T1000 (cell line): ENCODE results near the gene SCFD2.
A peak's percentile ranks its signal among the peaks of the same experiment; 100 is the strongest.
"Not testable (repeated sequence)": the region's sequence is repeated elsewhere in the genome, so short reads cannot be mapped to it uniquely, and the experiment has no call there.

Experiments
- DNase-seq: peaks from one replicate; lab custom pipeline; 2025; ENCODE audit warnings: mixed read lengths; lab: John Stamatoyannopoulos, UW

The SCFD2 gene

DNA sequence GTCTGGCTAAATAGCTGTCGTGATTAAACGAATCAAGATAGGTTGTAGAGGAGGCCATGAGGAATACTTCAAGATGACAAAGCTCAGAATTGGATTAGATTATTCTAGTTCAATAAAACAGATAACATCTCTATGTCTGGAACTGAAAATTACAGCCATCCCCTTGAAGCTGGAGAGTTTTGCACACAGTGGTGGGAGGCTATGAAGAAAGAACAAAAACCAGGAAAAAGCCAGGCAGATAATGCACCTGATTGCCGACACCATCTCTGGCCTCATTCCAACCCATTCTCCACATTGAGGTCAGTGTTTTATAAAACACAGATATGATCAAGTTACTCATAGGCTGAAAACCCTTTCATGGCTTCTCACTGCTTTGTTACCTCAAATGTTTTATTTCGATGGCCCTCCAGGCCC is 315.5 kb downstream of the SCFD2 start:
- no peak for DNase-seq

DNA sequence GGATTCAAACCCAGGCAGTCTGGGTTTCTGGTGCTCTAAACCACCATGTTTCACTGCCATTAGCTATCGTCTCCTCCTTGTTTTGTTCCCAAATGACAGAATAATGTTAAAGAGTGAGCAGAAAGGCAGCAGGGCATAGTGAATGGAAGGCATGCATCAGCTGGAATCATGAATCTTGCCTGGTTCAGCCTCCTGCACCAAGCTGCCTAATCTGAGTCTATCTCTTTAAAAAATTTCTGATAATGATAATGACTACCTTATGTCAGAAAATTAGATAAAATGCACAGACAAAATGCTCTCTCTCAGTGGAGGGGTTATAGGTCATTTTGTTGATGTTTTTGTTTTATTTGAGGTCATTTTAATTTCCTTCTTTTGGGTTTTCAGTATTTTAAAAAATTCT is 316.3 kb downstream of the SCFD2 start:
- no peak for DNase-seq

DNA sequence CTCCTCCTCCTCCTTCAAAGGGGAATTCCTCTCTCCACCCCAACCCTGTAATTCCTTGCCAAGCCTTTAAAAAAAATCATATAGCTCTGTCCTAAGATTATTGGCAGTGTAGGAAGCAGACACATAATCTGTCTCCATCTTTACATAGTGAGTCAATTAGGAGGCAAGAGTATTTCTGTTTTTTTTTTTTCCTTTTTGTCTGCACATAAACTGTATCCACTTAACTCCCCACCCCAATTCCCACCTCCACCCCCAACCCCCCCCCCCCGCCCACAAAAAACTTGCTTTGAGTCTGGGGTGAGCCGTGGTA is 321.3 kb downstream of the SCFD2 start:
- DNase-seq, result no peak

DNA sequence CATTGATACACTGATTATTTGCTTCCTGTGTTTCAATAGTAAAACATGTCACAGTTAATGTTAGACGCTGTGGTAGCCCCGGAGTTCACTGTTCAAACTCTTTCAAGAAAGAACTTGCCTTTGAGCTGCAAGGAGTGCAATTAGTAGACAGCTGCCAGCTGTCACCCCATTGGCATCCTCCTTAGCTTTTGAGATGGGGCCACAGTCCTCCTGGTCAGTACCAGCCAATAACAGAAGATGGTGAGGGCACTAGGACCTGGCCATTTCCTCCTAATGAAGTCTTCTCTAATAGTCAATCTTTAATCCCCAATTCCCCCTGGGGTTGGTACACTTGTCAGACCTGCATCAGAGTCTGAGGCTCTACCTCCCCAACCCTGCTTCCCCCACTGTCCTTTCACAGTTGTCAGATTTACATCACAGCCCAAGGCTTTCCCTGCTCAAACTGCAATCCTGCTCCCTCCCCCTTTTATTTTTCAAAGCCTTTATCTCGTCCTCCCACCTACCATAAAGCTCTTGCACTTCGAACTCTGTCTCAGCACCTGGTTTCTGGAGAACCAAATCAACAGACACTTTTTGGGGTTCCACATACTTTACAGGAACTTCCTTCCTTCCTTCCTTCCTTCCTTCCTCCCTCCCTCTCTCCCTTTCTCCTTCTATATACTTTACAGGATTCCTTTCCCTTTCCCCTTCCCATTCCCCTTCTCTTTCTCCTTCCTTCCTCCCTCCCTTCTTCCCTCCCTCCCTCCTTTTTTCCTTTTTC is 321.8 kb downstream of the SCFD2 start:
- no peak for DNase-seq

DNA sequence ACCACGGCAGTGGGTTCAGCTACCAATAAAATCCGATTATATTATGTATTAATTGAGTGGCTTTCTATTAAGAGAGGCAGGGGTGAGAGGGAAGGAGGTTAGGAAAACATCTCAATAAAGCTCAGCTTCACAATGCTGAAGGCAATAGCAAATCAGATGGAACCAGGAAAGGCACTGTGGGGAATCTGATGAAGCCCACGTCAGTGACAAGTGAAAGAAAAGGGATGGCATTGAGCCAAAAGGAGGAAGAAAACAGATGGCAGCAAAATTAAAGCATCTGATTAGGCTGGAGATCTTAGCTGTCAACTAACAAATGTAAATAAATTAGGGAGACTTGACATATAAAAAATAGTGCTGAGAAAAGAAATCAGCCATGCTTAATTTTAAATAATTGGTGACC is 322.8 kb downstream of the SCFD2 start:
- DNase-seq, result no peak

- DNase-seq, result no peak
These were observed 325.0 kb downstream of the SCFD2 start for GRCh38 chr4:53040851-53041250.

DNA sequence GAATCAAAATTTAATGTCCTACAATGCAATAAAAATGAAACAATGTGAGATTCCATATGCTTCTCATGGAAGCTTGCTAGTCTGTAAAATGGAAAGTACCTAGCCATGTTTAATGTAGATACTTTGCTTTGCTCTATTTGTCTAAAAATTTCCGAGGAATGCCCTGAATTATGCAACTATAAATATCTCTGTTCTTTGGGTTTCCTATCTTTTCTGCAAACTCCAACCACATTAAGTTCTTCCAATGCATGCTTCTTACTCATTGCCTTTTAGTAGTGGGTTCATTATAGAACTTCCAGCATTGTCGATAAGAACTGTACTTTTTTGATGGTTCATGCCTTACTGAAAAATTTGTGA is 325.4 kb downstream of the SCFD2 start:
- no peak for DNase-seq

DNA sequence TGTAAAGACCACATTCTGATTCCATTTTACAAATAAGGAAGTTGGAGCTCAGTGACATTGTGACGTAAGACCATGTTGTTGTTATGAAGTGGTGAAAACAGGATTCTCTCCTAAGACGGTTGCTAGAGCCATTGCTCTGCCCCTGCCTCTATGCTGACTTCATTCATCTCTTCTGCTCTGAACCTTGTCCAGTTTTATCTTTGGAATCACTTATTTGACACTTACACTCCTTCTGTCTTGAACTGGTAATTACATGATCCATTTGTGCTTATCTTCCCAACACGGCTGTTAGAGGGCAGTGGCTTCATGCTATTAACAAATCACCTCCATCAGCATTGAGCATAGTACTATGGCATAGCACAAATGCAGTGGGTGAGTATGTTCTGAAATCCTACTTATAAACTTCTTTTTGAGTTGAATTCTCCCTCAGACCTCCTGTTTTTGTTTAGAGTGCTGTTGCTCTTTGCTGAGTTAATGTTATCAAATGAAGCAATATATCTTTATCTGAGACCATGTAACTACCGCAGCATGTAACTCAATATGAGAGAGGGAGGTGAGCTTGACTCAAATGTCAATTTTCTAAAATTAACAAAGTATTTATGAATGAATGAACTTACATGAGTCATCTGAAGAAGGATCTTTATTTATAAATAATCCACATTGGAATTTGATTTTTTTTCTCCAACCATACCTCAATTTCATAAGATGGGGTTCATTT is 326.0 kb downstream of the SCFD2 start:
- DNase-seq, result no peak

- DNase-seq, result no peak
These were observed 328.0 kb downstream of the SCFD2 start for GRCh38 chr4:53037892-53038291.

- DNase-seq, result not testable (repeated sequence)
These were observed 333.0 kb downstream of the SCFD2 start for GRCh38 chr4:53032908-53033307.

- no peak for DNase-seq
These were observed 339.6 kb downstream of the SCFD2 start for GRCh38 chr4:53026233-53026632.

- no peak for DNase-seq
These were observed 342.1 kb downstream of the SCFD2 start for GRCh38 chr4:53023677-53024299.

GRCh38 chr4:53022513-53023100 is 343.3 kb downstream of the SCFD2 start:
- DNase-seq, result no peak

DNA sequence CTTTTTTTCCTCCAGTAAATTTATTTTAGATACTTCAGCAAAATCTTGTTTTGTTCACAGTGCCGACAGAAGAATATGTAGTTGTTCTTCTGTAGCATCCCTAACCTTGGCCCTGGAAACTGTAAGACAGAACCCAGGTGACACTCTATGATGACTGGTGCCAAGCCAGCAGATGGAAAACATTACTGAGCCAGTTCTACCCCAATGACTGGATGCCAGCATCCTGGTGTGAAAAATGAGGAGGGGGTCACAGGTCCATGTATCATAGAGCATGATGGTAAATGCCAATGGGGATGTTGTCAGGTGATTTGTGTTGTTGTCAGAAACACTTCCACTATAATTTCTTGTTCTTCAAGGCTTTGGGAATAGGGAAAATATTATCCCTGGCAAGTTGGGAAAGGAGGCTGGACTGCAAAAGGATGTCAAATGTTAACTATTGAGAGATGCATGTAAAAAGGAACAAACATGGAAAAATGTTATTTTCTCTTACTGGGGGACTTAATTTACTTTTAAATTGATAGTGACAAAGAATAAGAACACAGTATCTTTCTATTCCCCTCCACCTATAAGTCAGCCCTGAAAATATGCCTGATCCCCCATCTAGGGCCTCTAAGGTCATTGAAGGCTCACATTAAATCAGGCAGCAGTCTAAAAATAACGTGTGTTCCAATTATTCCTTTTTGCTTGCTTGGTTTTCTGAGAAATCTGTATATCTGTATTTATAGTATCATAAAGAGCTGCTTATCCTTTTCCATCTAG is 343.9 kb downstream of the SCFD2 start:
- no peak for DNase-seq

GRCh38 chr4:53019485-53020382 is 346.1 kb downstream of the SCFD2 start:
- peak; percentile 16 for DNase-seq

DNA sequence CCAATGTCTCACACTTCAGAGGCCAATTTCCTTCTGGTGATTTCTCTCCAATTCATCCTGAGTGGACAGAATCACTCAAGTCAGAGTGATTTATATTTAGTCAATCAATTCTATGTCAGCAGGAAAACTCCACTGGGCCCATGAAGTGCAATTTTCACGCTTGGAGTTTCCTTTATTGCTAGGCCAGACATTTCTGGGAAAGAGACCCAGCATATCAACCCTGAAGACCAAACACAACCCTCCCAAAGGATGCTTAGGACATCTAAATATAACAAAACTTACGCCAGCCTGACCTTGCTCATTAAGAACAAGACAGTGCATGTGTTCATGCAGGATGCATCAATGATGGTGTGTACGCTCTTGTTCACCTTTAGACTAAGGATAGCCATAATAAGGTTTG is 347.4 kb downstream of the SCFD2 start:
- no peak for DNase-seq

DNA sequence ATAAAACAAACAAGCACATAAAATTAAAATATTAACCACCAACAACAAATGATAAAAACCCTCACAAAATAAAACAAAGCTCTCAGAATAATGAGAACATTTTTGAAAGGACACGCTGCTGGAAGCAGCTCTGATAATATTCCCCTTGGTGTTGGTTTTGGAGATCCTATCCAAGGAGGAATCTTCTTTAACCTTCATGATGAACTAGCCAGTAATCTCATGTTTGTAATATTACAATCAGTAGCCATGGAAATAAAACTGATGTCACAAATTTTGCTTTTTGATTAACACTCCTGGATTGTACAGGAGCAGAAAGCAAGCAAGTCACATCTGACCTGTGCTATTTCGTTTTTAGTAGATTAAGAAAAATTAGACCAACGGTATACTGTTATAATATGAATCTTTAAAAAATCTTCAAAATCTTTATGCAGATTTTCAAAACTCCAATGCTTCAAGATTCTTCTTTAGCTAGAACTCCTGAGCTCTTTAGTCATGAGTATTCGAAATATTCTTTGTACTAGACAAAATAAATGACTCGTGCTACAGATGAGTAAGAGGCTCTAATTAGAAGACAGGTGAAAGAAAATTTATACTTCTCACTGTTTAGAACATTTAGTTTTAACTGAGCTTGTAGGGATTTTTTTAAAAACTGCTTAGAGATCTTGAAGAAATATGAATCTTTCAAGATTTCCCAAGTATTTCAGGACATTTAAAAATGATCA is 349.6 kb downstream of the SCFD2 start:
- DNase-seq, result no peak

DNA sequence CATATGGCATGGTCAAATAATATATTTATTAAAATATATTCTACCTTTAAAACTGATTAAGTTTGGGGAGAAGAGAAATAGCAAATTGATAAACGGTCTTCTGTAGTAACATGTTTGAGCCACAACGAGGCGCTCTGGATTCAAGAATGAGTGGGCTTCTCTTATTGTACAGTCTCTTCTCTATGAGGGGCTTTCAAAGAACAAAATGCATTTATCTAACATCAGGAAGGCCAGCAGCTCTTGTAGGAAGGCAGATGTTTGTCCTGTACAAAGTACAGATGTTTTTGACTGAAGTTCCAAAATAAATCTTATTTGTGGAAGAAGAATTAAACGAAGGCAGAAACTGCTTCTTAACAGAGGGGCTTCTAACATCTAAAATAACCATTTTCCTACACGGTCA is 350.2 kb downstream of the SCFD2 start:
- DNase-seq, result no peak

GRCh38 chr4:53014881-53015280 is 351.0 kb downstream of the SCFD2 start:
- DNase-seq, result no peak
